KBM-7 (cell line): ENCODE data around the gene MPP1.
A peak's percentile ranks its signal among the peaks of the same experiment; 100 is the strongest.
"Not testable (repeated sequence)": the region's sequence is repeated elsewhere in the genome, so short reads cannot be mapped to it uniquely, and the experiment has no call there.

ENCODE experiments used
- DNase-seq: peaks from one replicate; pipeline ENCODE4 v3.0.0-alpha.2; 2015
- in situ Hi-C: fragments of 300-500 bp; cut with MboI; formaldehyde crosslinking; loops from 2 replicates; pipeline ENCODE4 v1.14.3; 2020; ENCODE audit warnings: low sequenced_read_pairs, low pct_unique_long_range_greater_than_20kb, mixed read lengths

MPP1 gene

DNA sequence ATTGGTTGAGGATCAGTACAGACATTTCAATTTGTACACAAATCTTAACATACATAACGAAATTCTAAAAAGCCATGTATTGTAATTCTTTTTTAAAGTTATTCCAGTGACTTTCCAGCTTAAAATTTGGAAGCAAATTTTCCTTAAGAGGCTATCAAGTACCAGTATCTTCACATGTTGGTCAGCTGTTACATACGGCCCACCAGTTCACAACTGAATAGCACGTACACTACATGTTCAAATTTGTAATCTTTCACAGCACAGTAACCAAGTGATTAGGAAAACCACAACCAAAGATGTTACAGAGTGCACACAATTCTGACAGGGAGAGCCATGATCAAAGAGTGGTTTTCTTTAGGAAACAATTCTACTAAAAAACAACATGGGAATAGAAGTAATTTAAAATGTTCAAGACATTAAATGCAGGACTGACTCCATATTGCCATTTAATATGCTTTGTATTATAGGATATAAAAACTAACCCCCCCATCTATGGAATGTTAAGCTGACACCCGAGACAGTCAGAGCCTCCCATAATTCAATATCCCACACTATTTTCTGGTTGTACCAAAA is 11.1 kb upstream of the MPP1 start:
- in situ Hi-C loops, DNase-seq: not testable (repeated sequence)

GRCh38 chrX:154815274-154815818 is 10.1 kb upstream of the MPP1 start:
- in situ Hi-C loops, result no loop called here
- DNase-seq, result no peak

- in situ Hi-C loops, result no loop called here
- no peak for DNase-seq
Observed at GRCh38 chrX:154813801-154814200, 8.5 kb upstream of the MPP1 start.

- DNase-seq, result no peak
- in situ Hi-C loops, result no loop called here
Observed at GRCh38 chrX:154812341-154813101, 7.2 kb upstream of the MPP1 start.

- in situ Hi-C loops, result no loop called here
Observed at GRCh38 chrX:154809939-154810665, 4.8 kb upstream of the MPP1 start.

GRCh38 chrX:154806837-154807501 is 1.7 kb upstream of the MPP1 start:
- in situ Hi-C loops, result no loop called here
- DNase-seq, result no peak

More at GRCh38 chrX:154809939-154810665, 4.8 kb upstream of the MPP1 start:
- no peak for DNase-seq

GRCh38 chrX:154805696-154806091 is 409 bp upstream of the MPP1 start:
- DNase-seq, result no peak
- in situ Hi-C loops, result no loop called here

DNA sequence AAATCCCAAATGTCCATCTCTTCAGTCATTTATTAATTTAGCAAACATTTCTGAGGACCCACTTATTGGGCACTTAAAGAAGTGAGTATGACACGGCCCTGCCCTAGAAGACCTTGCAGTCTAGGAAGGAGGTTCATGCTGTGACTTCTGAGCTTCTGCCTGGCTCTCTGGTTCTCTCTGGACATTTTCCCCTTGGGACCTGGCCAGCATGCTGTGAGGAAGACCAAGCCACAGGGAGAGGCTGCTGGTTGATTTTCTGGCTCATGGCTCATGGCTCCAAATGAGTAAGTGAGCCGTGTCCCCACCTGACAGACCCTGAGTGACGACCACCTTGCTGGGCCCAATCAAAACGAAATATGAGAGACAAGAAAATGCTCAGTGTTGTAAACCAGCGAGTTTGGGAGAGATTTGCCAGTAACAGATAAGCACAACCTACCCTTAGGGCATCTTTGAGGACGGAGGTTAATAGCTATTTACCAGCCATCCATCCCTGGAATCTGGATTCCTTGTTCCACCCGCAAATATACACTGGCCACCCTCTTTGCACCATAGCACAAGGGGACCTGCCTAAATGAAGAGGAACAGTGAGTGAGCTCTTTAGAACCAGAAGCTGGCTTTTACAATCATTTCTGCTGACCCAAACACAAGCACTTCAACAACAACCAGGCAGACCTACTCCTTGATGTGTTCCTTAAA is 876 bp downstream of the MPP1 start:
- DNase-seq, result no peak
- in situ Hi-C loops, result no loop called here

DNA sequence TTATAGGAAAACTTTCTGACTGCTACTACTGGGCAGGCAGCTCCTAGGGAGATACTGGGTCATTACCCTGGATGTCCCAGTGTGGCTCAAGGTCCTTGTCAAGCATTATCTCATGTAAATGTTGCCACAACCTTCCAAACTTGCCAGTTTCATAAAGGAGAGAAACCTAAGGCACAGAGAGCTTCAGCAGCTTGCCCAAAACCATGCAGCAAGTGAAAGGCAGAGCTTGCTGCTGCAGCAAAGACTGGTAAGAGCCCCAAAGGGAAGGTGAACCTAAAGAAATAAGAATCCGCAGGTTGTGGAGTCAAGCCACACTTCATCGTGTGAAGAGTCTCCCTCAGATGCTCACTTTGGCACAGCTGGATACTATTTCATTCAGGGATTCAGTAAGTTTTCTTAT is 2.3 kb downstream of the MPP1 start:
- in situ Hi-C loops, result no loop called here
- DNase-seq, result no peak

DNA sequence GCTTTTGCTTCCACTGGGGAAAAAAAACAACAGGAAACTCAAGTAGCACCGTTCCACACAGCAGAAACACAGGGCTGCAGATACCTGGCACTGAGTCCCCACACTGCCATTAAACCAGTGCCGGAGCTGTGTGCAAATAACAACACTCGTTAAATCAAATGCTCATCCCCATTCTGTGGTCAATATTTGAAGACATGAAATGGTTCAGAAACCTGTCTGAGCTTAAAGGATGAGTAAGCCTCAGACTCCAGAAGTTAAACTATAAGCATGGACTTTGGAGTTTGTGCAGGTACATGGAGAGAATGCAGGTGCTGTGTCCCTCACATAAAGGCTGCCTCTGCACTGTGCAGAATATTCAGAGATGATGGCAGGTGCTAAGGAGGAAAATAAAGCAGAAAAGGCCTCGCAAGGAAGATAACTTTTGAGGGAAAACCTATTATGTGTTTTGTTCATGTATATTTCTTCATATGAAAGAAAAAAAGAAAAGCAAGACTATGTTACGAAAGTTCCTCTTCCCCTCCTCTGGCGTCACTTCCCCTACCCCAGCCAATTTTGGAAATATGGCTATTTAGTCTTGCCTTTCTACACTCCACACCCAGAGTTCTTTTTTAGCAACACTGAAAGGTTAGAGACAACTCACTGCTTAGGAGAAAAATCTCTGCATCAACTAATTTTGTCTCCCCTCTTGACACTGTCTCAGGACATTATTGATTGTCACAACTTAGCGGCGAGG is 4.6 kb downstream of the MPP1 start:
- in situ Hi-C loops, result no loop called here
- DNase-seq, result peak; percentile 38

DNA sequence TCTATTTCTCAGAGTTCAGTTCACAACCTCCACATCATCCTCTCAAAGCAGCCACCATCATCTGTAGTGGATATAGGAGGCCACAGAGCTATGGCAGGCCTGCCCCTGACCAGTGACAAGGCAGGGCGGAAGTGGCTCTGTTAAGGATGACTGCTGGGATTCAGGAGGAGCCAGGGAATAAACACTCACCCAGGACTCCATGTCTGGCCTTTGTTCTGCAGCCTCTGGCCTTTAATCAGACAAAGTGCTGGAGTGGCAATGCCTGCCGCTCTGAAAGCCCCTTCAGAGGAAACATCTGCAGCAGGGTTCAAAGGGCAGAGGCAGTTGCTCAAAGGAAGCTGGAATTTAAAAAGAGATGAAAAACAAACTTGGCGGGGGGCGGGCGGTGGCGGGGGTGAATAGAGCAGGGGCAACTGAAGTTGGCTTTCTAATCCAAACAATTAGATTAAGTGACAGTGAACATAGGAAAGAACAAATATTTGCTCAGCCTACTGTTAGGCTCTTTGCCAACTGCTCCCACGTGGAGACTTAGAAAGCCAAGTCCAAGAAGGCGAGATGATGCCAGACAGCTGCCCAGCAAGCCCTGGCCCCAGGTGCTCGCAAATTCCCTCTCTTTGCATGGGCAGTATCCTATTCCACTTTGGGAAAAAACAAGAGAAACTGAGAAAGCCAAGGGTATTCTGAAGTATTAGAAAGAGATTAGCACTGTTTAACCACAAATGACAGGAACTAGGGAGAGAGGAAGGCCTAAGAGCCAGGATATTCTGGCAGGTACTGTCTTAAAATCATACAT is 5.5 kb downstream of the MPP1 start:
- peak; percentile 57 for DNase-seq
- in situ Hi-C loops, result no loop called here

- in situ Hi-C loops, result no loop called here
- DNase-seq, result no peak
Observed at GRCh38 chrX:154797006-154797405, 8.3 kb downstream of the MPP1 start.

DNA sequence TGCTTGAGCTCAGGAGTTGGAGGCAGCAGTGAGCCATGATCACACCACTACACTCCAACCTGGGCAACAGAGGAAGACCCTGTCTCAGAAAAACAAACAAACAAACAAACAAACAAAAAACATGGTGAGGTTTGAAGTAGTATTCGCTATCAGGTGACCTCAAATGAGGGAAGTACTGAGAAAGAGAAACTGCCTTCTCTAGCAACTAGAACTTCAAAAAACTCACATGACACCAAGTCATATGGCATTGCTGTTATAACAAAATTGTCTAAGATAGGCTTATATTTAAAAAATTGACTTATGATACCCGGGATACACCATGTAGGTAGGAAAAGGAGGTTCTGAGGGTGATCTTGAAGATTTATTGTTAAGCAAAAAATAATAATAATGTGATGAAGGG is 10.3 kb downstream of the MPP1 start:
- in situ Hi-C loops, result no loop called here
- no peak for DNase-seq

- DNase-seq, result no peak
- in situ Hi-C loops, result no loop called here
Observed at GRCh38 chrX:154793084-154793795, 12.0 kb downstream of the MPP1 start.

GRCh38 chrX:154791939-154792338 is 13.3 kb downstream of the MPP1 start:
- in situ Hi-C loops, result no loop called here
- DNase-seq, result no peak

GRCh38 chrX:154791467-154791866 is 13.8 kb downstream of the MPP1 start:
- in situ Hi-C loops, result no loop called here

DNA sequence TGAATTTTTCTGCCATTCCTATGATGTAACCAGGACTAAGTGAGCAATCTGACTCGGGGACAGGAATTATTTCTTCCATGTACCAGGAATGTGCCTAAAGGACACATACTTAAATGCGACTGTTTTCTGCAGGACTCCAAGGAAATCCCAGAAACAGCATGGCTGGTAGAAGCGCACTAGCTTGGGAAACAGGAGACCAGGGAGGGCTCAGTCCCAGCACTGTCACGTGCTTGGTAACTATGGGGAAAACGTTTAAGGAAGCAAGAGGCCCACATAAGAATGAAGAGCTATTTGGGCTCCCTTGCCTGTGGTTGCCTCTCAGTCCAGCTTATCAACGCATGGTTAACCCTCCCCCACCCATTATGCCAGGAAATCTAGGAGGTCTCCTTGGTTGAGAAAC is 19.6 kb downstream of the MPP1 start:
- in situ Hi-C loops, result no loop called here
- DNase-seq, result peak; percentile 55

More at GRCh38 chrX:154791467-154791866, 13.8 kb downstream of the MPP1 start:
- DNase-seq, result no peak
